G401.6 (cell line): ENCODE measurements around the gene JADE2.

Experiments
- FAIRE-seq: peaks from 2 replicates; lab custom pipeline; 2012; peaks lifted over from hg19 to GRCh38; lab: Jason Lieb, UNC

Gene JADE2

GRCh38 chr5:134570365-134570758, 44.9 kb downstream of the JADE2 start:
- FAIRE-seq, result no peak

- no peak for FAIRE-seq
Observed at GRCh38 chr5:134570886-134571285, 45.4 kb downstream of the JADE2 start.

- FAIRE-seq, result no peak
Observed at GRCh38 chr5:134571693-134572405, 46.4 kb downstream of the JADE2 start.

DNA sequence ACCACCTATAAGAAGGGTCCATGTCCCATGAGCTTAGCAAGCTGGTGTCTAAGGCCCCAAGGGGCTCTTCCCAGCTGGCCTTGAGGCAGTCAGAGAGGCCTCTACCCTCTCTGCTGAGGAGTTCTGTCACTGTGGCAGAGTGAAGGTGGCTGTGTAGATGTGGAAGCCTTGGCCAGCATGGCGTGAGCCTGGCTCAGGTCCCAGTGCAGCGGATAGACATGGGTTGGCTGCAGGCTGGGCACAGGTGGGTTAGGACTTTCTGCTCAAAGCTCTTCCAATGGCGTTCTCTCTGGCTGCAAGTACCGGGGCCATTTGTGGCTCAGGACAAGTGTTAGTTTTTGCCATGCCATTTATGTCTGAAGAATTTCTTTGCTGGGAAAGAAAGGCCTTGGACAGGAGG, 47.3 kb downstream of the JADE2 start:
- no peak for FAIRE-seq

DNA sequence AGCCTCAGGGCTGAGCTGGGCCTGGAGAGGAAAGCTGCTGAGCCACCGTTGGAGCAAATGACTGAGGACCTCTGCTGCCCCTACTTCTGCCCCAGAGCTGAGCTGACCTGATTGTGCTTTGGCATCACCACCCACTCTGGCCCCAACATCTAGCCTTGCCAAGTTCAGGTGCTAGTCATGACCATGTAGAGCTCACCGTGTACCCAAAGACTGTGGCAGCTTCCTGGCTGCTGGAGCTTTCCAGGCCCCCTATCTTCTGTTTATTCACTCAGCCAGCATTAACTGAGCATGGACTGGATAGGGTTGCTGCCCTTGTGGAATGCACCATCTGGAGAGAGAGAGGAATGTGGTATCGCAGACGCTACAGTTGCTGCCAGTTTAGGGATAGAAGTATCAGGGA, 49.1 kb downstream of the JADE2 start:
- no peak for FAIRE-seq

GRCh38 chr5:134575316-134575715, 49.8 kb downstream of the JADE2 start:
- FAIRE-seq, result no peak

GRCh38 chr5:134576386-134577021, 51.0 kb downstream of the JADE2 start:
- FAIRE-seq, result no peak

DNA sequence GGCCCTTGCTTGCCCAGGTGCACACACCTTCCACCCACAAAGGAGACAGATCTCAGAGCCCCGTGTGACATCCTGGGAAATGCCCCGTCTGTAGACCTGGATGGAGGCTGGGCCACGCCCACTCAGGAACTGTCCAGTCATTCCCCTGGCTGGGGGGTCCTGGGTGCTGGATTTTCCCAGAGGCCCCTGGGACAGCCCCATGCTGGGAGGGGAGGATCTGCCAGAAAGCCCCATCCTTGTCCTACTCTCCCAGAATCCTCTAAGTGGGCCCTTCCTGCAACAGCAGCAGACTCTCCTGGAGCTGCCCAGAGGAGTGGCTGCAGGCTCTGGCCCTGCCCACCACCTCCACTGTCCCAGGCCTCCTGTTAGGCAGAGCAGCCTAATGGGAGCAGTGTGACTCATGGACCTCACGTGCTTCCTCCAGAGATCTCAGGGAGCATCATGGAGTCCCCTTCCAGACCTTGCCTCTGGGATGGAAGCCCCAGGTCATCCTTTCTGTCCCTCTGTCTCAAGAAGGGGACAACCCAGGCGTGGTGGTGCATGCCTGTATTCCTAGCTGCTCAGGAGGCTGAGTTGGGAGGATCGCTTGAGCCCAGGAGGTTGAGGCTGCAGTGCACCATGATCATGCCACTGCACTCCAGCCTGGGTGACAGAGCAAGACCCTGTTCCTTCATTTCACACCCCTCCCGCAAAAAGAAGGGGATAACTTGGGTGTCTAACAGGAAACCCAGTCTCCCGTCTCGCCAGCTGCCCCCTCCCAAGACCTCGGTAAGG, 51.7 kb downstream of the JADE2 start:
- no peak for FAIRE-seq

DNA sequence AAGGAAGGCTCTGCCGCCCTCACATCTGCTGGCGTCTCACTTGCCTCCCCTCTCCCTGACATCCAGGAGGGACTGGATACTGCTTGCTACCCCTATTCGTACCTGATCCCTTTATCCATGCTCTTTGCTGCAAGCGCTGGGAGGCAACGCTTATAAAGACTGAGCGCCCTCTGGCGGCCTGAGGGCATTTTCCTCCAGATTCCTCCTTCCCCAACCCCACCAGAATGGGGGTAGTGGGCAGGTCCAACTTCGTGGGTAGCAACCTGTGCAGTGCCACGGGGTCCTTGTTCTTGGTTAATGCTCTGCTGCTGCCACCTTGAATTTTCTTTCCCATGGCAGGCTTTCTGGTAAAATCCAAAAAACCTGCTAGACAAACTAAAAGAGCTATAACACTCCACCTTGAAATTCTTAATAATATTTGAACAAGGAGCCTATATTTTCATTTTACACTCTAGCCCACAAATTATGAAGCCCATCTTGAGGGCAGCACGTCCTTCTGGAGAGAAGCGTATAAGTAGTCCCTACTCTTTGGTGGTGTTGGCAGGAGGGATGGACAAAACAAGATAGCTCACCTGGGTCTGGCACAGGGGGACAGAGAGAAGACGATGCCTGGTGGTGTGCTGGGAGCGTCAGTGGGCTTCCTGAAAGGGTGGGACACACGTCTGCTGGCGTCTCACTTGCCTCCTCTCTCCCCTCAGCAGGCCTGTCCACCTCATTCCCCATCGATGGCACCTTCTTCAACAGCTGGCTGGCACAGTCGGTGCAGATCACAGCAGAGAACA, 52.5 kb downstream of the JADE2 start:
- peak; percentile 80 for FAIRE-seq

DNA sequence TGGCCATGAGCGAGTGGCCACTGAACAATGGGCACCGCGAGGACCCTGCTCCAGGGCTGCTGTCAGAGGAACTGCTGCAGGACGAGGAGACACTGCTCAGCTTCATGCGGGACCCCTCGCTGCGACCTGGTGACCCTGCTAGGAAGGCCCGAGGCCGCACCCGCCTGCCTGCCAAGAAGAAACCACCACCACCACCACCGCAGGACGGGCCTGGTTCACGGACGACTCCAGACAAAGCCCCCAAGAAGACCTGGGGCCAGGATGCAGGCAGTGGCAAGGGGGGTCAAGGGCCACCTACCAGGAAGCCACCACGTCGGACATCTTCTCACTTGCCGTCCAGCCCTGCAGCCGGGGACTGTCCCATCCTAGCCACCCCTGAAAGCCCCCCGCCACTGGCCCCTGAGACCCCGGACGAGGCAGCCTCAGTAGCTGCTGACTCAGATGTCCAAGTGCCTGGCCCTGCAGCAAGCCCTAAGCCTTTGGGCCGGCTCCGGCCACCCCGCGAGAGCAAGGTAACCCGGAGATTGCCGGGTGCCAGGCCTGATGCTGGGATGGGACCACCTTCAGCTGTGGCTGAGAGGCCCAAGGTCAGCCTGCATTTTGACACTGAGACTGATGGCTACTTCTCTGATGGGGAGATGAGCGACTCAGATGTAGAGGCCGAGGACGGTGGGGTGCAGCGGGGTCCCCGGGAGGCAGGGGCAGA, 53.3 kb downstream of the JADE2 start:
- FAIRE-seq, result no peak

DNA sequence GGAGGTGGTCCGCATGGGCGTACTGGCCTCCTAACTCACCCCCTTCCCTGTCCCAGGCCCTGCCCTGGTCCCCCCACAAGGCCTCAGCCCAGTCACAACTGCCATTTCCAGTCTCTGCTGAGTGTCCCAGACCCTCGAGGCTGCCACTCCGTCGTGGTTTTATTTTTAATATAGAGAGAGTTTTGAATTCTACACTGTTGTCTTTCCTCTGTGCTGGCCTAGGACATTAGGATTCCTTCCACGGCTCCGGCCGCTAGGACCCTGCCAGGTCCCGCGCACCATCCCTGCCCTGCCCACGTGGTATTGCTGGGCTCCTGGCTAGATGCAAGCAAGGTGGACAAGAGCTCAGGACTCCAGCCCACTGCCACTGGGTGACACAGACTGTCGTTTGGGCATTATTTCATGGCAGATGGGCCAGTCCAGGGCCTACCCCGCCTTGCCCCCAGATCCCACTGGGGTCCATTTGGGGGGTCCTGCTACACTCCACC, 53.9 kb downstream of the JADE2 start:
- no peak for FAIRE-seq

- no peak for FAIRE-seq
Observed at GRCh38 chr5:134580001-134580460, 54.6 kb downstream of the JADE2 start.

DNA sequence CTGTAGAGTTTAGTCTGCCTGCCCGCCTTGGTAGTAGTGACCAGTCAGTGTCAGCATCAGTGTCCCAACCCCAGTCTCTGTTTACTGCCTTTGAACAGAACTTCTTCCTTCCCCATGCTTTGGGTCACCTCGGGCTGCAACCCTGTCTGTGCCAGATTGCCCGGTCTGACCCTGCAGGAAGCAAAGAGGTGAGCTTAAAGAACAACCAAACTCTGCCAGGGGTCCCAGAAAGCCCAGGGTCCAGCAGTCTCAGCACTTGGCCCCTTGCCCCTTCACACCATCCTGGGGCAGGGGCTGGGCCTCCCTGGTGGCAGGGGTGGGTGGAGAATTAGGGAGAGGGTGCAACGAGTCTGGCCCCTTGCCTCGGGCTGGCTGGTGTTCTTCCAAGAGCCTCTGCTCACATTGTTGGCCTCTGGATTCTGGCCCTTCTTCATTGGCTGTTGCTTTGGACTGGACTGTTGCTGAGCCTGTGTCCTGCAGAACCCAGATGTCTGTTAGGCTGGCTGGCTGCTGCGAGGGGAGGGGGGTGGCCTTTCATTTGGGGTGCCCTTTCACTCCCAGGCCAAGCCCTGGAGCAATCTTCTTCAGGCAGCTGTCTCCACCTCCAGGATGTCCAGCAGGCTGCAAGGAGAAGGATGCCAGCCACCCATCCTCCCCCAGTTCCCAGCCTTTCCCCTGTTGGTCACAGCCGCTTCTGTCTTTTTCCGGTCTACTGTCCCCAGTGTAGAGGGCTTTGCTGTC, 55.9 kb downstream of the JADE2 start:
- no peak for FAIRE-seq

- no peak for FAIRE-seq
Observed at GRCh38 chr5:134582281-134582680, 56.8 kb downstream of the JADE2 start.

GRCh38 chr5:134582941-134583340, 57.5 kb downstream of the JADE2 start:
- FAIRE-seq, result no peak

DNA sequence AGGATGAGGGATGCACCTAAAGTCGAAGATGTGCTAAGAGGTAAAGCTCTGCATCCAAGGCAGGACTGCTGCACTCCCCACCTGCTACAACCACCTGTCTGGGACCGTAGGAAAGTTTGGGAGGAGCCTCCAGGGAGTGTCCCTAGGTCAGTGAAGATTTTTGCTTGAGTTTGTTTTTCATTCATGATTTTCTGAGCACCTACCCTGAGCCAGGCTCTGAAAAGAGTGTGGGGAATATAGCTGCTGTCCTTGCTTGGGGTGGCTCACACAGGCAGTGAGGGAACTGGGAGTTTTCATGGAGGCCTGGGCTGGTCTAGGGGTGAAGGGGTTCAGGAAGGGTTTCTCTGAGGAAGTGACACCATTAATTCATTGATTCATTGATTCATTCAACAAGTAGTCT, 58.3 kb downstream of the JADE2 start:
- no peak for FAIRE-seq

GRCh38 chr5:134584662-134585061, 59.2 kb downstream of the JADE2 start:
- no peak for FAIRE-seq

- no peak for FAIRE-seq
Observed at GRCh38 chr5:134585966-134586365, 60.5 kb downstream of the JADE2 start.

GRCh38 chr5:134586866-134587524, 61.5 kb downstream of the JADE2 start:
- peak; percentile 84 for FAIRE-seq

DNA sequence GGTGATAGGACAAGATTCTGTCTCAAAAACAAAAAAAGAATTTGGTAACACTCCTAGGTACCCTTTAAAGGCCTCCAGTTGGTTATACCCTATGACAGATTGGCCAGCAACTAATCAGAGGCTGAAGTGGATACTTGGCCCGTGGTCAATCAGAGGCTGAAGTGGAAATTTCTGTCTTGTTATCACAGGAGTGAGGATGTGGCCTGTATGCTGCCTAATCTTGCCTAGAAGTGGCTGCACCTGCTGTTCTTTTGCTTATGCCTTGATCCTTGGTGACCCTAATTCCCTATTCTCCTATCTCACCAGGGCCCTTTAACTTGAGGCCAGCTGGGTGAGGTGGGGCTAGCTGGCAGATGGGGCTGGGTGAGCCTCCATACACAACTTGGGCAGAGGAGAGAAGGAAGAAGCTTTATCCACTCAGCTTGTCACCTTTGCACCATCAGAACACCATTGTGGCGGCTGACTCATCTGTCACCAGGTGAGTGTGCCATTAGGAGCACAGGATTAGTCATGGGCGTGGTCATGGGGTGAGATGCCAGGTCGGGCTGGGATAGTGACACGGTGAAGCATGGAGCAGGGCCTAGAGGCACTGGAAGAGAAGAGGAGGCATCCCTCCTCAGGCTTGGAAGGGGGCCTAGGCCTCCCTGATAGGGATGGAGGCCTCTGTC, 65.7 kb downstream of the JADE2 start:
- no peak for FAIRE-seq
